GM06990 (cell line): ENCODE data around the gene PHF19.

ENCODE experiments used
- DNase-seq: peaks from one replicate; pipeline ENCODE4 v3.0.0-alpha.2; 2011; ENCODE audit not compliant: insufficient read length; ENCODE audit errors: extremely low read depth
- H3K27me3 ChIP-seq: replicated peaks from 2 replicates; pipeline ENCODE4 v1.6.0; 2011; ENCODE audit warnings: low read length; ENCODE audit not compliant: control insufficient read depth, insufficient read depth
- H3K36me3 ChIP-seq: 2 replicates; pipeline ENCODE4 v1.5.1; 2011; ENCODE audit warnings: low read length; ENCODE audit not compliant: control insufficient read depth, insufficient read depth
- H3K4me3 ChIP-seq: replicated peaks from 2 replicates; pipeline ENCODE4 v1.5.1; 2011; ENCODE audit warnings: low read depth, mild to moderate bottlenecking, control low read depth, low read length
- CTCF ChIP-seq: IDR thresholded peaks from 2 replicates; pipeline ENCODE4 v1.5.1; 2011; ENCODE audit warnings: low read length, control low read depth, mild to moderate bottlenecking, inconsistent platforms; ENCODE audit not compliant: insufficient read depth, poor library complexity, severe bottlenecking

The PHF19 gene

GRCh38 chr9:120917929-120918762, 41.2 kb upstream of the PHF19 start:
- no peak for DNase-seq
- no peak for TF ChIP-seq CTCF
- no peaks in the 10 kb centered on the region for H3K27me3 ChIP-seq
- peaks cover 57% of the 10 kb centered on the region for H3K36me3 ChIP-seq
- no peak overlapping the region; the same call in 1 of the 2 replicates for H3K4me3 ChIP-seq

- no peaks in the 10 kb centered on the region for H3K27me3 ChIP-seq
- no peak for TF ChIP-seq CTCF
- no peak overlapping the region for H3K4me3 ChIP-seq
- DNase-seq = no peak
- H3K36me3 ChIP-seq = peaks cover 60% of the 10 kb centered on the region
Observed at GRCh38 chr9:120916991-120917880, 40.2 kb upstream of the PHF19 start.

GRCh38 chr9:120916588-120916987, 39.6 kb upstream of the PHF19 start:
- no peak for DNase-seq
- H3K36me3 ChIP-seq = peaks cover 62% of the 10 kb centered on the region
- no peak for TF ChIP-seq CTCF
- no peaks in the 10 kb centered on the region for H3K27me3 ChIP-seq
- no peak overlapping the region for H3K4me3 ChIP-seq

- no peak for TF ChIP-seq CTCF
- no peak for DNase-seq
- no peaks in the 10 kb centered on the region for H3K27me3 ChIP-seq
- no peak overlapping the region for H3K4me3 ChIP-seq
- H3K36me3 ChIP-seq = peaks cover 66% of the 10 kb centered on the region
Observed at GRCh38 chr9:120915854-120916470, 39.0 kb upstream of the PHF19 start.

- H3K27me3 ChIP-seq = no peaks in the 10 kb centered on the region
- TF ChIP-seq CTCF = no peak
- peaks cover 66% of the 10 kb centered on the region for H3K36me3 ChIP-seq
- no peak overlapping the region for H3K4me3 ChIP-seq
- DNase-seq = no peak
Observed at GRCh38 chr9:120914953-120915352, 38.0 kb upstream of the PHF19 start.
